ENCODE data around the gene PDE4B.

DNA sequence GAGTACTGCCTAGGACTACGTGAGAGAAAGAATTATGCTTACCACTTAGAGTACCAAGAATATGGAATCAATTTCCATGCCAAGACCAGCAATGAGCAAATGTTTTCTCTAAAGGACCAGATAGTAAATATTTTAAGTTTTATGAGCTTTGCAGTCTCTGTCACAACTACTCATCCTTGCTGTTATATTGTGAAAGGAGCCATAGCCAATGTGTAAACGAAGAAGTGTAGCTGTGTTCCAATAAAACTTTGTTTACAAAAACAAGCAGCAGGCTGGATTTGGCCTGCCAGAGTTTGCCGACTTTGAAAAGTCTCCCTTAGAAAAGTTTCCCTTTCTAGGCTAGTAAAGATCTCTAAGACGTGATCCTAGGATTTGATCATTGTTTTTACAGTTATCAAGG, 128.8 kb downstream of the PDE4B start:
- TF ChIP-seq, protein P1, sequence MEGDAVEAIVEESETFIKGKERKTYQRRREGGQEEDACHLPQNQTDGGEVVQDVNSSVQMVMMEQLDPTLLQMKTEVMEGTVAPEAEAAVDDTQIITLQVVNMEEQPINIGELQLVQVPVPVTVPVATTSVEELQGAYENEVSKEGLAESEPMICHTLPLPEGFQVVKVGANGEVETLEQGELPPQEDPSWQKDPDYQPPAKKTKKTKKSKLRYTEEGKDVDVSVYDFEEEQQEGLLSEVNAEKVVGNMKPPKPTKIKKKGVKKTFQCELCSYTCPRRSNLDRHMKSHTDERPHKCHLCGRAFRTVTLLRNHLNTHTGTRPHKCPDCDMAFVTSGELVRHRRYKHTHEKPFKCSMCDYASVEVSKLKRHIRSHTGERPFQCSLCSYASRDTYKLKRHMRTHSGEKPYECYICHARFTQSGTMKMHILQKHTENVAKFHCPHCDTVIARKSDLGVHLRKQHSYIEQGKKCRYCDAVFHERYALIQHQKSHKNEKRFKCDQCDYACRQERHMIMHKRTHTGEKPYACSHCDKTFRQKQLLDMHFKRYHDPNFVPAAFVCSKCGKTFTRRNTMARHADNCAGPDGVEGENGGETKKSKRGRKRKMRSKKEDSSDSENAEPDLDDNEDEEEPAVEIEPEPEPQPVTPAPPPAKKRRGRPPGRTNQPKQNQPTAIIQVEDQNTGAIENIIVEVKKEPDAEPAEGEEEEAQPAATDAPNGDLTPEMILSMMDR (IDR thresholded peaks at IDR 0.05), result no peak
- TF ChIP-seq POLR2A (IDR thresholded peaks at IDR 0.05) (no peak), POLR2AphosphoS5 (IDR thresholded peaks at IDR 0.05; ENCODE audit: insufficient read depth in 1 of 2, low read depth in 1 of 2) (no peak)

Data from vagina (tissue), 2 donors.